OCI-LY1 (cell line): ENCODE data around the gene NELL1.

Source experiments
- H2AFZ ChIP-seq: fragments of 200-600 bp; sonication (generic), shearing (Covaris generic); 2 replicates; pipeline ENCODE4 v1.6.0; 2014; ENCODE audit warnings: antibody characterized with exemption, mild to moderate bottlenecking, low read length
- H3F3A ChIP-seq: fragments of 200-600 bp; sonication (generic), shearing (Covaris generic); 2 replicates; pipeline ENCODE4 v1.6.0; 2014; ENCODE audit warnings: mild to moderate bottlenecking, antibody characterized with exemption, low read length, moderate library complexity; ENCODE audit not compliant: insufficient read depth
- H3K27ac ChIP-seq: fragments of 200-600 bp; sonication (generic); 2 replicates; pipeline ENCODE4 v1.5.1; 2014; ENCODE audit warnings: low read length, mixed run types, mild to moderate bottlenecking, low read depth; ENCODE audit not compliant: poor library complexity, severe bottlenecking
- H3K27me3 ChIP-seq: fragments of 200-600 bp; sonication (generic); 2 replicates; pipeline ENCODE4 v1.6.0; 2014; ENCODE audit warnings: antibody characterized with exemption, mild to moderate bottlenecking, low read length, moderate library complexity; ENCODE audit not compliant: insufficient read depth
- H3K36me3 ChIP-seq: fragments of 200-600 bp; sonication (generic); 2 replicates; pipeline ENCODE4 v1.6.1; 2014; ENCODE audit warnings: mild to moderate bottlenecking, antibody characterized with exemption, low read length, moderate library complexity, mixed read lengths; ENCODE audit not compliant: insufficient read depth
- H3K4me1 ChIP-seq: fragments of 200-600 bp; sonication (generic); 2 replicates; pipeline ENCODE4 v1.5.1; 2014; ENCODE audit warnings: mild to moderate bottlenecking, low read length, moderate library complexity; ENCODE audit not compliant: insufficient read depth, severe bottlenecking
- H3K4me2 ChIP-seq: fragments of 200-600 bp; sonication (generic), shearing (Covaris generic); 2 replicates; pipeline ENCODE4 v1.6.1; 2014; ENCODE audit warnings: low read length
- H3K4me3 ChIP-seq: fragments of 200-600 bp; sonication (generic); 2 replicates; pipeline ENCODE4 v1.5.1; 2014; ENCODE audit warnings: low read length, low read depth, mild to moderate bottlenecking, mixed read lengths; ENCODE audit not compliant: poor library complexity, severe bottlenecking
- H3K79me2 ChIP-seq: fragments of 200-600 bp; shearing (Covaris generic); 2 replicates; pipeline ENCODE4 v1.6.1; 2016; ENCODE audit warnings: mixed run types, low read length, mixed read lengths; ENCODE audit not compliant: insufficient read depth
- H3K9ac ChIP-seq: fragments of 200-600 bp; sonication (generic), shearing (Covaris generic); 2 replicates; pipeline ENCODE4 v1.6.1; 2014; ENCODE audit warnings: mild to moderate bottlenecking, low read length, mixed read lengths
- H3K9me2 ChIP-seq: fragments of 200-600 bp; sonication (generic), shearing (Covaris generic); 2 replicates; pipeline ENCODE4 v1.6.1; 2014; ENCODE audit warnings: low read depth, mild to moderate bottlenecking, low read length, mixed read lengths
- H3K9me3 ChIP-seq: fragments of 200-600 bp; shearing (Covaris generic); 2 replicates; pipeline ENCODE4 v1.6.1; 2014; ENCODE audit warnings: low read length, mixed read lengths
- H4K20me1 ChIP-seq: fragments of 200-600 bp; sonication (generic), shearing (Covaris generic); 2 replicates; pipeline ENCODE4 v1.6.0; 2016; ENCODE audit warnings: mild to moderate bottlenecking, low read length; ENCODE audit not compliant: insufficient read depth
- EZH2 ChIP-seq: fragments of 200-600 bp; sonication (generic), shearing (Covaris generic); IDR thresholded peaks from 2 replicates; pipeline ENCODE4 v1.8.0; 2017; ENCODE audit warnings: borderline replicate concordance, mixed run types, mild to moderate bottlenecking, antibody characterized with exemption, low read length, moderate library complexity, mixed read lengths
- TF ChIP-seq, protein P1 (sequence below): fragments of 200-600 bp; sonication (generic), shearing (Covaris generic); IDR thresholded peaks from 2 replicates; pipeline ENCODE4 v1.5.1; 2017; ENCODE audit warnings: mild to moderate bottlenecking, antibody characterized with exemption, low read length, moderate library complexity, mixed read lengths

The NELL1 gene

DNA sequence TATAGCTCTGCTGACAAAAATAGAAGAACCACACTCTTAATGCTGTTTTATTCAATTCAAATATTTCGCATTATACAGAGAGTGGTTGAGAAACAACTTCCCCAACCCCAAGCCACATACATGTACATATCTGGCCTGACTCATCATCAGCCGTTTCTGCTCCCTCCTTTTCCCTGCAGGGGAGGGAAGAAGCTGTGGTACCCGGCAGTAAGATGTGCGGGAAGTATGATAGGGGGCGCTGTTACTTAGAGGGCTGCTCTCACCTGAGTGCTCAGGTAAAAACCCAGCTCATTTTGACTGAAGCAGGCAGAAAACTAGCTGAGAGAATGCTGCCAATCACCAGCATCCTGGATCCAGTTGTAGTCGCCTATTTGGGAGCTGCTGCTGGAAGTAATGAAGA is 85.5 kb downstream of the NELL1 start:
- no peaks in the 10 kb centered on the region for H3K4me1 ChIP-seq
- no peaks in the 10 kb centered on the region for H4K20me1 ChIP-seq
- H3K79me2 ChIP-seq = no peaks in the 10 kb centered on the region
- no peak overlapping the region for H3K4me3 ChIP-seq
- H3K27ac ChIP-seq = no peak overlapping the region
- no peak overlapping the region for H3K4me2 ChIP-seq
- no peak for TF ChIP-seq EZH2
- TF ChIP-seq, protein P1, sequence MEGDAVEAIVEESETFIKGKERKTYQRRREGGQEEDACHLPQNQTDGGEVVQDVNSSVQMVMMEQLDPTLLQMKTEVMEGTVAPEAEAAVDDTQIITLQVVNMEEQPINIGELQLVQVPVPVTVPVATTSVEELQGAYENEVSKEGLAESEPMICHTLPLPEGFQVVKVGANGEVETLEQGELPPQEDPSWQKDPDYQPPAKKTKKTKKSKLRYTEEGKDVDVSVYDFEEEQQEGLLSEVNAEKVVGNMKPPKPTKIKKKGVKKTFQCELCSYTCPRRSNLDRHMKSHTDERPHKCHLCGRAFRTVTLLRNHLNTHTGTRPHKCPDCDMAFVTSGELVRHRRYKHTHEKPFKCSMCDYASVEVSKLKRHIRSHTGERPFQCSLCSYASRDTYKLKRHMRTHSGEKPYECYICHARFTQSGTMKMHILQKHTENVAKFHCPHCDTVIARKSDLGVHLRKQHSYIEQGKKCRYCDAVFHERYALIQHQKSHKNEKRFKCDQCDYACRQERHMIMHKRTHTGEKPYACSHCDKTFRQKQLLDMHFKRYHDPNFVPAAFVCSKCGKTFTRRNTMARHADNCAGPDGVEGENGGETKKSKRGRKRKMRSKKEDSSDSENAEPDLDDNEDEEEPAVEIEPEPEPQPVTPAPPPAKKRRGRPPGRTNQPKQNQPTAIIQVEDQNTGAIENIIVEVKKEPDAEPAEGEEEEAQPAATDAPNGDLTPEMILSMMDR = peak; percentile 48
- H3K27me3 ChIP-seq = no peaks in the 10 kb centered on the region
- no peak overlapping the region for H3K9ac ChIP-seq
- H3K36me3 ChIP-seq = no peaks in the 10 kb centered on the region
- H3K9me2 ChIP-seq = no peaks in the 10 kb centered on the region
- no peaks in the 10 kb centered on the region for H3F3A ChIP-seq
- H3K9me3 ChIP-seq = no peaks in the 10 kb centered on the region
- no peak overlapping the region for H2AFZ ChIP-seq

DNA sequence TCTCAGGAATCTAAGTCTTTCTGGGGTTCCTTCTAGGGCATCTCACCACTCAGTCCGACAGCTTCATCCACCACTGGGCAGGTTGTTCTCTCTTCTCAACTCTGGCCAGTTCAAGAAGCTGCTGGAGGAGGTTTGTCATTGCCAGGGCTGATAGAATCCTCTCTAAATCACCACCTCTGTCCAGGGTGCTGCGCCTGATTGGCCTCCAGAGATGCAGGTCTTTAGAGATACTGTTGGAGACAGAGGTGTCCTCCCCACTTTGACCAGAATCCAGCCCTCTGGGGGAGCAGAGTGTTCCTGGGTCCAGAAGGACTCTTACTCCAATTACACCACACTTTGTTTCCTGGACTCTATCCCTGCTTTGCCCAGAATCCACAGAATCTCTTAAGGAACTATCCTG is 90.2 kb downstream of the NELL1 start:
- H3K79me2 ChIP-seq = no peaks in the 10 kb centered on the region
- no peaks in the 10 kb centered on the region for H3F3A ChIP-seq
- no peaks in the 10 kb centered on the region for H3K9me3 ChIP-seq
- TF ChIP-seq, protein P1 = no peak
- TF ChIP-seq EZH2 = no peak
- H3K4me3 ChIP-seq = no peak overlapping the region
- no peak overlapping the region for H3K27ac ChIP-seq
- no peaks in the 10 kb centered on the region for H3K9me2 ChIP-seq
- no peaks in the 10 kb centered on the region for H3K27me3 ChIP-seq
- no peak overlapping the region for H2AFZ ChIP-seq
- H4K20me1 ChIP-seq = no peaks in the 10 kb centered on the region
- no peaks in the 10 kb centered on the region for H3K36me3 ChIP-seq
- no peaks in the 10 kb centered on the region for H3K4me1 ChIP-seq
- no peak overlapping the region for H3K9ac ChIP-seq
- H3K4me2 ChIP-seq = no peak overlapping the region

DNA sequence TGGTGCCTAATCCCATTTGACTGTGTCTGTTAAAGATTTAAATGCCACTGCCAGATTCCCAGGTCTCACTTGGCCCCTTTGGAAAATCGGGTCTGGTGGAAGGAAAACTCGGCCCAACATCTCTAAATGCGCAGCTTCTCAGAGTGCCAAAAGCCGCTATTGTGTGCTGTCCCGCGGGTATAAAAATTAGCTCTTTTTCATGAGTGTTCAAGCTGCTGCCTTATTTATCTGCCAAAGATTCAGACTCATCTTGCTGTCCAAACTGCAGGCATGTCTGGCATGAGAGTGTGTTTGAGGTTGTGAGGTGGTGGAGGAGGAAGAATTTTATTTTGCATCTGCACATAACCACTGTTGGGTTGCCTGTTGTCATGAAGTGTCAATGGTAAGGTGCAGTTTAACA is 91.4 kb downstream of the NELL1 start:
- H3K27me3 ChIP-seq = no peaks in the 10 kb centered on the region
- no peak overlapping the region for H3K9ac ChIP-seq
- no peak overlapping the region for H3K4me3 ChIP-seq
- no peak overlapping the region for H2AFZ ChIP-seq
- H3K4me1 ChIP-seq = no peaks in the 10 kb centered on the region
- TF ChIP-seq, protein P1 = no peak
- no peak for TF ChIP-seq EZH2
- H3F3A ChIP-seq = no peaks in the 10 kb centered on the region
- H3K4me2 ChIP-seq = no peak overlapping the region
- H3K9me2 ChIP-seq = no peaks in the 10 kb centered on the region
- H3K27ac ChIP-seq = no peak overlapping the region
- H3K79me2 ChIP-seq = no peaks in the 10 kb centered on the region
- H3K9me3 ChIP-seq = no peaks in the 10 kb centered on the region
- H4K20me1 ChIP-seq = no peaks in the 10 kb centered on the region
- no peaks in the 10 kb centered on the region for H3K36me3 ChIP-seq
